ENCODE results near the gene DDAH2. TPM values are rescaled to one million over a fixed set of nuclear protein-coding genes. Genes with fewer than 3 reads are reported as not detected.

DDAH2 gene
- total RNA-seq, 2 donors from 2014 or later = 150 to 153 TPM

GRCh38 chr6:31713465-31713864 is 15.6 kb downstream of the DDAH2 start:
- TF ChIP-seq CTCF (conservative IDR thresholded peaks at IDR 0.05) = no peak
- 60 to 75% methylated on average over 2 to 4 of the region's 4 CpGs for WGBS, 2 experiments (ENCODE audit: insufficient coverage in 1 of 2, insufficient read length in 1 of 2)
- H3K36me3 ChIP-seq (ENCODE audit: control insufficient read depth, insufficient read depth, low read length) = no peaks in the 10 kb centered on the region
- peak overlapping the region; percentile 67 for H3K27ac ChIP-seq (ENCODE audit: low read depth, low read length)
- Mint-ChIP-seq H3K27ac (peak overlapping the region; percentile 95), H3K4me1 (peaks cover 41% of the 10 kb centered on the region), H3K9me3 (no peaks in the 10 kb centered on the region), H3K36me3 (ENCODE audit: low read depth) (no peaks in the 10 kb centered on the region), H3K4me3 (peak overlapping the region; percentile 14), H3K27me3 (ENCODE audit: insufficient read depth) (no peaks in the 10 kb centered on the region)
- no peaks in the 10 kb centered on the region for H3K27me3 ChIP-seq (ENCODE audit: control insufficient read depth, insufficient read depth, low read length, poor library complexity, severe bottlenecking)
- DNase-seq = no peak
- H3K4me1 ChIP-seq (ENCODE audit: control insufficient read depth, insufficient read depth, low read length) = peaks cover 7% of the 10 kb centered on the region
- no peak overlapping the region for H3K4me3 ChIP-seq (ENCODE audit: low read length)
- no peaks in the 10 kb centered on the region for H3K9me3 ChIP-seq (ENCODE audit: control insufficient read depth, low read length)
- peak overlapping the region; percentile 18 for H3K9ac ChIP-seq (ENCODE audit: extremely low read depth, low read length, poor library complexity, severe bottlenecking)

- no peaks in the 10 kb centered on the region for H3K36me3 Mint-ChIP-seq (ENCODE audit: low read depth)
- Histone ChIP-seq H3K9ac (ENCODE audit: extremely low read depth, low read length, poor library complexity, severe bottlenecking) (no peak overlapping the region), H3K27ac (ENCODE audit: low read depth, low read length) (no peak overlapping the region), H3K4me3 (ENCODE audit: low read length) (no peak overlapping the region), H3K9me3 (ENCODE audit: control insufficient read depth, low read length) (no peaks in the 10 kb centered on the region), H3K27me3 (ENCODE audit: control insufficient read depth, insufficient read depth, low read length, poor library complexity, severe bottlenecking) (no peaks in the 10 kb centered on the region), H3K4me1 (ENCODE audit: control insufficient read depth, insufficient read depth, low read length) (peaks cover 7% of the 10 kb centered on the region), H3K36me3 (ENCODE audit: control insufficient read depth, insufficient read depth, low read length) (no peaks in the 10 kb centered on the region)
- no peak overlapping the region for H3K27ac Mint-ChIP-seq
- 96 to 98% methylated on average over 7 to 8 of the region's 8 CpGs for WGBS, 2 experiments (ENCODE audit: insufficient coverage in 1 of 2, insufficient read length in 1 of 2)
- peaks cover 32% of the 10 kb centered on the region for H3K4me1 Mint-ChIP-seq
- H3K4me3 Mint-ChIP-seq = no peak overlapping the region
- H3K9me3 Mint-ChIP-seq = no peaks in the 10 kb centered on the region
- no peaks in the 10 kb centered on the region for H3K27me3 Mint-ChIP-seq (ENCODE audit: insufficient read depth)
- DNase-seq = peak; percentile 47
- no peak for TF ChIP-seq CTCF (conservative IDR thresholded peaks at IDR 0.05)
Measured at GRCh38 chr6:31712296-31712695, 16.8 kb downstream of the DDAH2 start.

- Mint-ChIP-seq H3K9me3 (no peaks in the 10 kb centered on the region), H3K27me3 (ENCODE audit: insufficient read depth) (peaks cover 2% of the 10 kb centered on the region), H3K36me3 (ENCODE audit: low read depth) (no peaks in the 10 kb centered on the region), H3K4me1 (peaks cover 30% of the 10 kb centered on the region), H3K27ac (no peak overlapping the region), H3K4me3 (no peak overlapping the region)
- H3K9ac ChIP-seq (ENCODE audit: extremely low read depth, low read length, poor library complexity, severe bottlenecking) = no peak overlapping the region
- no peak for DNase-seq
- H3K4me3 ChIP-seq (ENCODE audit: low read length) = no peak overlapping the region
- no peak for TF ChIP-seq CTCF (conservative IDR thresholded peaks at IDR 0.05)
- H3K4me1 ChIP-seq (ENCODE audit: control insufficient read depth, insufficient read depth, low read length) = peaks cover 7% of the 10 kb centered on the region
- no peak overlapping the region for H3K27ac ChIP-seq (ENCODE audit: low read depth, low read length)
- no peaks in the 10 kb centered on the region for H3K9me3 ChIP-seq (ENCODE audit: control insufficient read depth, low read length)
- H3K36me3 ChIP-seq (ENCODE audit: control insufficient read depth, insufficient read depth, low read length) = no peaks in the 10 kb centered on the region
- no peaks in the 10 kb centered on the region for H3K27me3 ChIP-seq (ENCODE audit: control insufficient read depth, insufficient read depth, low read length, poor library complexity, severe bottlenecking)
- WGBS, 2 experiments (ENCODE audit: insufficient coverage in 1 of 2, insufficient read length in 1 of 2) = 87% methylated on average over 4 to 8 of the region's 8 CpGs
Measured at GRCh38 chr6:31711233-31711632, 17.9 kb downstream of the DDAH2 start.

Data from endodermal cell (in vitro differentiated cells).